Transverse colon (tissue), 3 donors: ENCODE results near the gene HMGCS2.

Experiments
- CTCF ChIP-seq, 5 experiments: fragments of 200-600 bp in 3 of 5; fragments of 450-650 bp in 2 of 5; sonication (generic) in 3 of 5; IDR thresholded peaks; 1 replicate in 2 of 5; 2 replicates in 3 of 5; pipeline ENCODE4 v1.5.1; 2016 to 2017; ENCODE audit warnings: antibody characterized with exemption in 5 of 5, inconsistent platforms in 3 of 5, mild to moderate bottlenecking in 2 of 5, moderate library complexity in 1 of 5
- EP300 ChIP-seq: sonication (generic); formaldehyde crosslinking; IDR thresholded peaks from one replicate; pipeline ENCODE4 v1.6.1; 2017; ENCODE audit warnings: antibody characterized with exemption, low read depth
- POLR2A ChIP-seq: fragments of 450-650 bp; IDR thresholded peaks from one replicate; pipeline ENCODE4 v1.6.1; 2016; ENCODE audit warnings: antibody characterized with exemption, mild to moderate bottlenecking, moderate library complexity

- TF ChIP-seq CTCF (IDR thresholded peaks at IDR 0.05) (no peak), POLR2A (no peak), EP300 (no peak)
Measured at GRCh38 chr1:119808491-119808890, 39.8 kb upstream of the HMGCS2 start.
